ENCODE data around the gene TAOK1.

TAOK1 gene

GRCh38 chr17:29526322-29526721 lies 136.2 kb downstream of the TAOK1 start:
- no peaks in the 10 kb centered on the region for H3F3A ChIP-seq (ENCODE audit: control insufficient read depth, insufficient read depth)
- peaks cover 55% of the 10 kb centered on the region for H3K36me3 ChIP-seq (ENCODE audit: control insufficient read depth, low read length)
- no peaks in the 10 kb centered on the region for H3K4me1 ChIP-seq (ENCODE audit: control insufficient read depth, low read length)
- no peak overlapping the region for H3K4me2 ChIP-seq (ENCODE audit: low read length)
- no peaks in the 10 kb centered on the region for H3K27me3 ChIP-seq (ENCODE audit: control insufficient read depth, low read length)
- no peaks in the 10 kb centered on the region for H3K9me2 ChIP-seq (replicated peaks; ENCODE audit: control insufficient read depth, low read length)
- no peak overlapping the region for H3K4me3 ChIP-seq (ENCODE audit: low read length)
- TF ChIP-seq CTCF (IDR thresholded peaks at IDR 0.05; ENCODE audit: low read depth, low read length, poor library complexity, severe bottlenecking), result no peak
- no peak for TF ChIP-seq EZH2phosphoT487 (IDR thresholded peaks at IDR 0.05; ENCODE audit: borderline replicate concordance, low read length)
- H3K79me2 ChIP-seq (ENCODE audit: control insufficient read depth, low read length), result no peaks in the 10 kb centered on the region
- no peaks in the 10 kb centered on the region for H4K20me1 ChIP-seq (ENCODE audit: control insufficient read depth, insufficient read depth, low read depth, low read length)
- no peaks in the 10 kb centered on the region for H3K9me3 ChIP-seq (ENCODE audit: control insufficient read depth, insufficient read depth, low read length)
- H3K27ac ChIP-seq (ENCODE audit: low read depth, low read length), result no peak overlapping the region

DNA sequence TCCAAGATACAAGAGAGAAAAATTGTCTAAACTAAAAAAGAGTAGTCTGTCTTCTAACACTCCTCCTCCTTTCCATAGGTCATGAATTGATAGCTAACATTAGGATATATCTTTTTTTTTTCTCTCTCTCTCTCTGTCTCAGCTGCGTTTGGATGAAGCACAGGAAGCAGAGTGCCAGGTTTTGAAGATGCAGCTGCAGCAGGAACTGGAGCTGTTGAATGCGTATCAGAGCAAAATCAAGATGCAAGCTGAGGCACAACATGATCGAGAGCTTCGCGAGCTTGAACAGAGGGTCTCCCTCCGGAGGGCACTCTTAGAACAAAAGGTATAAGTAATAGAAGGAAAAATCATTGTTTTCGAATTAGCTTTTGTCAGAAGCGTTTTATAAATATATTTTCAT lies 143.8 kb downstream of the TAOK1 start:
- H3K27me3 ChIP-seq (ENCODE audit: control insufficient read depth, low read length), result no peaks in the 10 kb centered on the region
- H3K27ac ChIP-seq (ENCODE audit: low read depth, low read length), result no peak overlapping the region
- H3F3A ChIP-seq (ENCODE audit: control insufficient read depth, insufficient read depth), result peaks cover 15% of the 10 kb centered on the region
- H3K36me3 ChIP-seq (ENCODE audit: control insufficient read depth, low read length), result peaks cover 53% of the 10 kb centered on the region
- H3K4me2 ChIP-seq (ENCODE audit: low read length), result no peak overlapping the region
- TF ChIP-seq CTCF (IDR thresholded peaks at IDR 0.05; ENCODE audit: low read depth, low read length, poor library complexity, severe bottlenecking) (no peak), EZH2phosphoT487 (IDR thresholded peaks at IDR 0.05; ENCODE audit: borderline replicate concordance, low read length) (no peak)
- H4K20me1 ChIP-seq (ENCODE audit: control insufficient read depth, insufficient read depth, low read depth, low read length), result no peaks in the 10 kb centered on the region
- H3K9me3 ChIP-seq (ENCODE audit: control insufficient read depth, insufficient read depth, low read length), result no peaks in the 10 kb centered on the region
- H3K79me2 ChIP-seq (ENCODE audit: control insufficient read depth, low read length), result peaks cover 2% of the 10 kb centered on the region; the same call in 1 of the 2 replicates
- H3K4me1 ChIP-seq (ENCODE audit: control insufficient read depth, low read length), result no peaks in the 10 kb centered on the region
- no peaks in the 10 kb centered on the region for H3K9me2 ChIP-seq (replicated peaks; ENCODE audit: control insufficient read depth, low read length)
- H3K4me3 ChIP-seq (ENCODE audit: low read length), result no peak overlapping the region

DNA sequence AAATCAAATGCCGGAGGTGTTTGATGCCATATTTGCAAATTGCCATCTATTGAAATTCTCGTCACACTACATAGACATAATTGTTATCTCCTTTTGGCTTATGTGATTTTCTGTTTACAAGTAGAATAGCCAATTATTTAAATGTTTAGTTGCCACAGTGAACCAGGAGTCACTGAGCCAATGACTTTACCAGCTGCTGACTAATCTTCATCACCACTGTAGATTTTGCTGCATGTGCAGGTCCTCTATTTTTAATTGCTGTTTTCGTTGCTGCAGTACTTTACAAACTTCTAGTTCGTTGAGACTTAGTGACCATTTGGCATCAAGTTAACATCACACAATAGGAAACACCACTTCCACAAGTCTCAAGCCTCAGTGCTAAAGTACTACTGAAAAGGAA lies 153.9 kb downstream of the TAOK1 start:
- H3K9me3 ChIP-seq (ENCODE audit: control insufficient read depth, insufficient read depth, low read length), result no peaks in the 10 kb centered on the region
- no peaks in the 10 kb centered on the region for H3K4me1 ChIP-seq (ENCODE audit: control insufficient read depth, low read length)
- no peaks in the 10 kb centered on the region for H3K79me2 ChIP-seq (ENCODE audit: control insufficient read depth, low read length)
- no peak overlapping the region for H3K27ac ChIP-seq (ENCODE audit: low read depth, low read length)
- no peak overlapping the region for H3K4me3 ChIP-seq (ENCODE audit: low read length)
- H3K36me3 ChIP-seq (ENCODE audit: control insufficient read depth, low read length), result peaks cover 42% of the 10 kb centered on the region
- no peak for TF ChIP-seq CTCF (IDR thresholded peaks at IDR 0.05; ENCODE audit: low read depth, low read length, poor library complexity, severe bottlenecking)
- no peak for TF ChIP-seq EZH2phosphoT487 (IDR thresholded peaks at IDR 0.05; ENCODE audit: borderline replicate concordance, low read length)
- no peak overlapping the region for H3K4me2 ChIP-seq (ENCODE audit: low read length)
- no peaks in the 10 kb centered on the region for H3K27me3 ChIP-seq (ENCODE audit: control insufficient read depth, low read length)
- peaks cover 11% of the 10 kb centered on the region for H3F3A ChIP-seq (ENCODE audit: control insufficient read depth, insufficient read depth)
- H3K9me2 ChIP-seq (replicated peaks; ENCODE audit: control insufficient read depth, low read length), result no peaks in the 10 kb centered on the region
- no peaks in the 10 kb centered on the region for H4K20me1 ChIP-seq (ENCODE audit: control insufficient read depth, insufficient read depth, low read depth, low read length)

GRCh38 chr17:29546085-29546484 lies 155.9 kb downstream of the TAOK1 start:
- H3K27ac ChIP-seq (ENCODE audit: low read depth, low read length), result no peak overlapping the region

More at GRCh38 chr17:29546085-29546484, 155.9 kb downstream of the TAOK1 start:
- Histone ChIP-seq H3K9me3 (ENCODE audit: control insufficient read depth, insufficient read depth, low read length) (no peaks in the 10 kb centered on the region), H3K9me2 (replicated peaks; ENCODE audit: control insufficient read depth, low read length) (no peaks in the 10 kb centered on the region), H3K27me3 (ENCODE audit: control insufficient read depth, low read length) (no peaks in the 10 kb centered on the region), H3K4me3 (ENCODE audit: low read length) (no peak overlapping the region), H4K20me1 (ENCODE audit: control insufficient read depth, insufficient read depth, low read depth, low read length) (no peaks in the 10 kb centered on the region), H3K36me3 (ENCODE audit: control insufficient read depth, low read length) (peaks cover 31% of the 10 kb centered on the region), H3K79me2 (ENCODE audit: control insufficient read depth, low read length) (no peaks in the 10 kb centered on the region), H3F3A (ENCODE audit: control insufficient read depth, insufficient read depth) (peaks cover 11% of the 10 kb centered on the region), H3K4me2 (ENCODE audit: low read length) (no peak overlapping the region), H3K4me1 (ENCODE audit: control insufficient read depth, low read length) (no peaks in the 10 kb centered on the region)
- TF ChIP-seq CTCF (IDR thresholded peaks at IDR 0.05; ENCODE audit: low read depth, low read length, poor library complexity, severe bottlenecking) (no peak), EZH2phosphoT487 (IDR thresholded peaks at IDR 0.05; ENCODE audit: borderline replicate concordance, low read length) (no peak)
